ENCODE results near the gene VANGL1. TPM values are rescaled to one million over a fixed set of nuclear protein-coding genes. Genes with fewer than 3 reads are reported as not detected.

VANGL1 gene
- total RNA-seq, 2 donors from 2014 or later = 12.3 to 16.2 TPM

DNA sequence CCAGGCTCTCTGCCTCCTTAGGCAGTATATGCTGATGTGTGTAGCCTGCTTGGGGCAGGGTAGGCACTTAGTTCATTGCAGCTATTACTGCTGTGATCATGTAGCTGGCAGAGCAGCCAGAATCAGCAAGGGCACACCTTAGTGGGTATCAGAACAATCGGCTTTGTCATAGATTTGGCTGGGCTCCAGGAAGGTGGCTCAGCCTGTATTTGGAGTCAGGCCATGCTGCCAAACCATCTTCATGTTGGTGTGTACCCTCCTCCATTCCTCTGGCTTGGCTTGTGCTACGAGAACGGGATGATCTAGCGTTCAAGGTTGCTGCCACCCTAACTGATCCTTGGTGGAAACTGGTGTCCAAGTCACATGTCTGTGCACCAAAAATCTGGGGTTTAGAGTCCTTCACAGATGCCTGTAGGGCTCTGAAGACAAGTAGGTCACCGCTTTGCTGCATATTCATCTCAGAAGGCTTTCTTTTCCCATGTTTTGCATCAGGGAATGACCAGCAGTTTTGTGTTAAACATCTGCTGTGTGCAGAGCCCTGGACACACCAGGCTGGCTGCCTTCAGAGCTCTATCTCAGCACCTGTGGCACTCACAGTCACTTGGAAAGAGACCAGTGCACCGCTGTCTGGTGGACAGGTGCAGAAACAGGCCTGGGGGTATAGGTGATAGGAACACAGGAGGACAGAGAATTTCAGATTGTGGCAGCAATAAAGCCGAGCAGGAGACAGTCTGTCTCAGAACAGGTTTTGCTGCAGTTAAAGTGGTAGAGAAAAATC is 23.7 kb downstream of the VANGL1 start:
- no peak overlapping the region for H3K27ac ChIP-seq
- no peak overlapping the region for H3K4me3 ChIP-seq
- 68% methylated on average over 7 of the region's 7 CpGs for WGBS
- peaks cover 0 to 8% of the 10 kb centered on the region in 2 donors for H3K36me3 ChIP-seq
- TF ChIP-seq POLR2AphosphoS5 (IDR thresholded peaks at IDR 0.05) = peak; percentile 17
- TF ChIP-seq, protein P1, sequence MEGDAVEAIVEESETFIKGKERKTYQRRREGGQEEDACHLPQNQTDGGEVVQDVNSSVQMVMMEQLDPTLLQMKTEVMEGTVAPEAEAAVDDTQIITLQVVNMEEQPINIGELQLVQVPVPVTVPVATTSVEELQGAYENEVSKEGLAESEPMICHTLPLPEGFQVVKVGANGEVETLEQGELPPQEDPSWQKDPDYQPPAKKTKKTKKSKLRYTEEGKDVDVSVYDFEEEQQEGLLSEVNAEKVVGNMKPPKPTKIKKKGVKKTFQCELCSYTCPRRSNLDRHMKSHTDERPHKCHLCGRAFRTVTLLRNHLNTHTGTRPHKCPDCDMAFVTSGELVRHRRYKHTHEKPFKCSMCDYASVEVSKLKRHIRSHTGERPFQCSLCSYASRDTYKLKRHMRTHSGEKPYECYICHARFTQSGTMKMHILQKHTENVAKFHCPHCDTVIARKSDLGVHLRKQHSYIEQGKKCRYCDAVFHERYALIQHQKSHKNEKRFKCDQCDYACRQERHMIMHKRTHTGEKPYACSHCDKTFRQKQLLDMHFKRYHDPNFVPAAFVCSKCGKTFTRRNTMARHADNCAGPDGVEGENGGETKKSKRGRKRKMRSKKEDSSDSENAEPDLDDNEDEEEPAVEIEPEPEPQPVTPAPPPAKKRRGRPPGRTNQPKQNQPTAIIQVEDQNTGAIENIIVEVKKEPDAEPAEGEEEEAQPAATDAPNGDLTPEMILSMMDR (IDR thresholded peaks at IDR 0.05) = no peak
- intact Hi-C loops (cut with DNase I) = no loop called here
- no peaks in the 10 kb centered on the region for H3K27me3 ChIP-seq (replicated peaks; ENCODE audit: insufficient read depth)
- no peaks in the 10 kb centered on the region for H3K9me3 ChIP-seq
- peaks cover under 1% of the 10 kb centered on the region for H3K4me1 ChIP-seq (replicated peaks)
- DNase-seq (ENCODE audit: low spot score) = peak; percentile 59

DNA sequence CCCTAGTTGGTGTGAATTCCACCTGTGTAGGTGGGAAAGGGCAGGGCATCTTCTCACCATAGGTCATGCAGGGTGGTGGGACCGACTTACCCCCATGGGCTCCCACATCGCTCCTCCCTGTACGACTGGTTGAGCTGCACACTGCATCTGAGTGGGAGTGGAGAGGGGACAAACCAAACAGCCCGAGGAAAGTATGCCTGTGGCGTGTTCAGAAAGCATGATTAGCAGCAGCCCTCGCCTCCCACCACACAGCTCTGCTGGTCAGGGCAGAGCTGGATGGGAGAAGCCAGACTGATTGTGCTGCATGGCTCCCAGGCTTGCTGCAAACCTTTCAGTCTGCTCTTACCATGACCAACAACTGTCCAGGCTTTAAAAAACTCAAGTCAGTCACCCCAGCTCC is 24.4 kb downstream of the VANGL1 start:
- DNase-seq (ENCODE audit: low spot score) = no peak
- Histone ChIP-seq H3K27me3 (replicated peaks; ENCODE audit: insufficient read depth) (no peaks in the 10 kb centered on the region), H3K4me1 (replicated peaks) (peaks cover 6% of the 10 kb centered on the region), H3K4me3 (no peak overlapping the region), H3K36me3 (peaks cover 0 to 8% of the 10 kb centered on the region in 2 donors), H3K9me3 (no peaks in the 10 kb centered on the region), H3K27ac (no peak overlapping the region)
- intact Hi-C loops (cut with DNase I) = no loop called here
- WGBS = 88% methylated on average over 6 of the region's 6 CpGs
- TF ChIP-seq, protein P1 (IDR thresholded peaks at IDR 0.05) = no peak
- TF ChIP-seq POLR2A (IDR thresholded peaks at IDR 0.05) = no peak
- TF ChIP-seq POLR2AphosphoS5 (IDR thresholded peaks at IDR 0.05) = no peak

DNA sequence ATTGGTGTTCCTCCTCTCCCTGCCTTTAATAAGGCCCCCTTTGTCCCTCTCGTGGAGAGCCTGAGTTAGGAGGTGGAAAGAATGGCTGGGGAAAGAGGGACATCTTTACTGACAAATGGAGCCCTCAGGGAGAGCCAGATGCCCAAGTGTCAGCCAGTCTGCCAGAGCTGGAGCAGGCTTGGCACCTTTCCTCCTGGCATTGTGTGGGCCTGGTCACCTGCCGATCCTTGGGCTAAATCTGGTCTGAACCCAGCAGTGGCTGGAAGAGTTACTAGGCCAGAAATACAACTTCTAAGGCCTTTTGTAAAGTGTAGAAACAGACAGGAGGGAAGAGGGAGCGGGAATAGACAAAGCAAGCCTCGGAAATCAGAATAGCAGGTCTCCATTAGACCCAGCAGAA is 24.9 kb downstream of the VANGL1 start:
- TF ChIP-seq, protein P1 (IDR thresholded peaks at IDR 0.05) = no peak
- TF ChIP-seq POLR2A (IDR thresholded peaks at IDR 0.05) (no peak), POLR2AphosphoS5 (IDR thresholded peaks at IDR 0.05) (peak; percentile 82)
- 48% methylated on average over 4 of the region's 4 CpGs for WGBS
- Histone ChIP-seq H3K27ac (peak overlapping the region; percentile 4 to 9), H3K27me3 (replicated peaks; ENCODE audit: insufficient read depth) (no peaks in the 10 kb centered on the region), H3K4me3 (no peak overlapping the region), H3K36me3 (peaks cover 0 to 8% of the 10 kb centered on the region in 2 donors), H3K4me1 (replicated peaks) (peaks cover 6% of the 10 kb centered on the region), H3K9me3 (no peaks in the 10 kb centered on the region)
- DNase-seq (ENCODE audit: low spot score) = peak; percentile 82
- intact Hi-C loops (cut with DNase I) = no loop called here

DNA sequence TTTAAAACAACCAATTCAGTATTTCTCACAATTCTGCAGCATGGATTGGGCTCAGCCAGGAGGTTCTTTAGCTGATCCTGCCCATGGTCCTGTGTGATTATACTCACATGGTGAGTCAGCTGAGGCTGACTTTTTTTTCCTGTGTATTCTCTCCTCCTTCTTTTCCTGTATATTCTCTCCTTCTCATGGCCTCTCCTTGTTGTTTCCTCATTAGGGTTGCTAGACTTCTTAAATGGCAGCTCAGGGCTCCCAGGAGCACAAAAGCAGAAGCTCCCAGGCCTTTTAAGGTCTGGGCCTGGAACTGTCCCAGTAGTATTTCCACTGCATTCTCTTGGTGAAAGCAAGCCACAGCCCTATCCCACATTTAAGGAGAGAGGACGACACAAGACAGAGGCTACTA is 26.8 kb downstream of the VANGL1 start:
- intact Hi-C loops (cut with DNase I) = no loop called here
- H3K27me3 ChIP-seq (replicated peaks; ENCODE audit: insufficient read depth) = no peaks in the 10 kb centered on the region
- no peak for DNase-seq (ENCODE audit: low spot score)
- H3K27ac ChIP-seq = no peak overlapping the region
- no peak overlapping the region for H3K4me3 ChIP-seq
- TF ChIP-seq POLR2AphosphoS5 (IDR thresholded peaks at IDR 0.05) (no peak), POLR2A (IDR thresholded peaks at IDR 0.05) (no peak)
- TF ChIP-seq, protein P1 (IDR thresholded peaks at IDR 0.05) = no peak
- H3K4me1 ChIP-seq (replicated peaks) = peaks cover 6% of the 10 kb centered on the region
- WGBS = 79% methylated on average over 1 of the region's 1 CpG
- H3K9me3 ChIP-seq = no peaks in the 10 kb centered on the region
- H3K36me3 ChIP-seq = peaks cover 0 to 7% of the 10 kb centered on the region in 2 donors

Measured in prostate gland (tissue), 2 donors.